Subcutaneous abdominal adipose tissue (tissue), 5 donors: Measurements from ENCODE around the gene USP14.

Source experiments
- H3K27ac ChIP-seq: one replicate; pipeline ENCODE4 v1.7.0; 2013; ENCODE audit warnings: low read depth, mild to moderate bottlenecking, inconsistent platforms, low read length, moderate library complexity
- H3K27me3 ChIP-seq, 5 donors: one replicate each; pipeline ENCODE4 v1.7.0; 2013; ENCODE audit warnings: low read length in 5 of 5, inconsistent platforms in 1 of 5; ENCODE audit not compliant: control insufficient read depth in 5 of 5, insufficient read depth in 4 of 5
- H3K36me3 ChIP-seq, 5 donors: one replicate each; pipeline ENCODE4 v1.7.0; 2013; ENCODE audit warnings: low read length in 5 of 5; ENCODE audit not compliant: control insufficient read depth in 5 of 5, insufficient read depth in 5 of 5
- H3K4me1 ChIP-seq, 5 donors: one replicate each; pipeline ENCODE4 v1.7.0; 2013; ENCODE audit warnings: low read length in 5 of 5, mild to moderate bottlenecking in 3 of 5, moderate library complexity in 1 of 5; ENCODE audit not compliant: control insufficient read depth in 5 of 5, insufficient read depth in 5 of 5
- H3K4me3 ChIP-seq, 5 donors: one replicate each; pipeline ENCODE4 v1.7.0; 2013; ENCODE audit warnings: low read length in 5 of 5, low read depth in 1 of 5
- H3K9ac ChIP-seq, 5 donors: one replicate each; pipeline ENCODE4 v1.7.0; 2013; ENCODE audit warnings: low read length in 5 of 5, mild to moderate bottlenecking in 4 of 5, moderate library complexity in 3 of 5
- H3K9me3 ChIP-seq, 5 donors: one replicate each; pipeline ENCODE4 v1.7.0; 2013; ENCODE audit warnings: low read length in 5 of 5; ENCODE audit not compliant: control insufficient read depth in 5 of 5
- donor health status: healthy.
- donor health status: healthy.
- donor health status: healthy.
- donor health status: healthy.
- donor health status: healthy.

Gene USP14

GRCh38 chr18:159933-160332, 1.6 kb downstream of the USP14 start:
- Histone ChIP-seq H3K36me3 (peaks cover 5 to 13% (median 5%) of the 10 kb centered on the region in 5 donors), H3K4me1 (peaks cover 0 to 24% (median 22%) of the 10 kb centered on the region in 5 donors), H3K9me3 (no peaks in the 10 kb centered on the region), H3K4me3 (no peak overlapping the region), H3K27me3 (no peaks in the 10 kb centered on the region), H3K9ac (peak overlapping the region in 1 of 5 donors; percentile 94), H3K27ac (no peak overlapping the region)

GRCh38 chr18:160831-161570, 2.6 kb downstream of the USP14 start:
- Histone ChIP-seq H3K4me1 (peaks cover 0 to 24% (median 22%) of the 10 kb centered on the region in 5 donors), H3K27me3 (no peaks in the 10 kb centered on the region), H3K27ac (no peak overlapping the region), H3K36me3 (peaks cover 7 to 24% (median 14%) of the 10 kb centered on the region in 5 donors), H3K4me3 (no peak overlapping the region), H3K9me3 (no peaks in the 10 kb centered on the region), H3K9ac (peak overlapping the region in 1 of 5 donors; percentile 20)

GRCh38 chr18:172361-172760, 14.0 kb downstream of the USP14 start:
- H3K9ac ChIP-seq: no peak overlapping the region
- H3K36me3 ChIP-seq: peaks cover 14 to 33% (median 20%) of the 10 kb centered on the region in 5 donors
- H3K27me3 ChIP-seq: no peaks in the 10 kb centered on the region
- H3K27ac ChIP-seq: no peak overlapping the region
- H3K9me3 ChIP-seq: no peaks in the 10 kb centered on the region
- no peak overlapping the region for H3K4me3 ChIP-seq
- no peaks in the 10 kb centered on the region for H3K4me1 ChIP-seq

GRCh38 chr18:179499-179898, 21.1 kb downstream of the USP14 start:
- Histone ChIP-seq H3K27ac (no peak overlapping the region), H3K4me3 (no peak overlapping the region), H3K27me3 (no peaks in the 10 kb centered on the region), H3K9ac (no peak overlapping the region), H3K36me3 (peaks cover 16 to 28% (median 18%) of the 10 kb centered on the region in 5 donors), H3K4me1 (peaks cover 0 to 4% (median 4%) of the 10 kb centered on the region in 5 donors), H3K9me3 (no peaks in the 10 kb centered on the region)

GRCh38 chr18:181711-182110, 23.4 kb downstream of the USP14 start:
- H3K4me1 ChIP-seq: peaks cover 0 to 4% (median 4%) of the 10 kb centered on the region in 5 donors
- H3K27me3 ChIP-seq: no peaks in the 10 kb centered on the region
- H3K9me3 ChIP-seq: no peaks in the 10 kb centered on the region
- no peak overlapping the region for H3K27ac ChIP-seq
- H3K9ac ChIP-seq: no peak overlapping the region
- no peak overlapping the region for H3K4me3 ChIP-seq
- H3K36me3 ChIP-seq: peaks cover 18 to 32% (median 22%) of the 10 kb centered on the region in 5 donors

GRCh38 chr18:183769-184168, 25.4 kb downstream of the USP14 start:
- Histone ChIP-seq H3K36me3 (peaks cover 20 to 30% (median 22%) of the 10 kb centered on the region in 5 donors), H3K9me3 (no peaks in the 10 kb centered on the region), H3K27me3 (no peaks in the 10 kb centered on the region), H3K4me1 (peaks cover 0 to 4% (median 4%) of the 10 kb centered on the region in 5 donors), H3K4me3 (no peak overlapping the region), H3K27ac (no peak overlapping the region), H3K9ac (no peak overlapping the region)

GRCh38 chr18:189254-189653, 30.9 kb downstream of the USP14 start:
- H3K9me3 ChIP-seq: no peaks in the 10 kb centered on the region
- no peak overlapping the region for H3K9ac ChIP-seq
- no peaks in the 10 kb centered on the region for H3K4me1 ChIP-seq
- peaks cover 3 to 10% (median 6%) of the 10 kb centered on the region in 5 donors for H3K36me3 ChIP-seq
- H3K4me3 ChIP-seq: no peak overlapping the region
- no peaks in the 10 kb centered on the region for H3K27me3 ChIP-seq
- H3K27ac ChIP-seq: no peak overlapping the region

GRCh38 chr18:191725-192124, 33.4 kb downstream of the USP14 start:
- Histone ChIP-seq H3K9ac (no peak overlapping the region), H3K4me3 (no peak overlapping the region), H3K36me3 (peaks cover 3 to 13% (median 5%) of the 10 kb centered on the region in 5 donors), H3K27ac (no peak overlapping the region), H3K9me3 (no peaks in the 10 kb centered on the region), H3K4me1 (no peaks in the 10 kb centered on the region), H3K27me3 (no peaks in the 10 kb centered on the region)

- Histone ChIP-seq H3K27me3 (no peaks in the 10 kb centered on the region), H3K9me3 (no peaks in the 10 kb centered on the region), H3K36me3 (peaks cover 11 to 15% (median 13%) of the 10 kb centered on the region in 5 donors), H3K4me1 (no peaks in the 10 kb centered on the region), H3K27ac (no peak overlapping the region), H3K4me3 (no peak overlapping the region), H3K9ac (no peak overlapping the region)
These were observed 34.4 kb downstream of the USP14 start for GRCh38 chr18:192801-193200.

GRCh38 chr18:195651-196050, 37.3 kb downstream of the USP14 start:
- peaks cover 29 to 38% (median 36%) of the 10 kb centered on the region in 5 donors for H3K36me3 ChIP-seq
- no peaks in the 10 kb centered on the region for H3K9me3 ChIP-seq
- no peaks in the 10 kb centered on the region for H3K27me3 ChIP-seq
- H3K9ac ChIP-seq: no peak overlapping the region
- no peaks in the 10 kb centered on the region for H3K4me1 ChIP-seq
- no peak overlapping the region for H3K4me3 ChIP-seq
- no peak overlapping the region for H3K27ac ChIP-seq
